ENCODE results near the gene C17orf114.

The C17orf114 gene

GRCh38 chr17:4823373-4824089 is 21.4 kb upstream of the C17orf114 start:
- no peak for DNase-seq (ENCODE audit: low read depth in 4 of 4, low spot score in 3 of 4)

- no peak for DNase-seq (ENCODE audit: low read depth in 4 of 4, low spot score in 3 of 4)
Measured at GRCh38 chr17:4822835-4823234, 20.7 kb upstream of the C17orf114 start.

- DNase-seq (ENCODE audit: low read depth in 4 of 4, low spot score in 3 of 4): no peak
Measured at GRCh38 chr17:4818276-4818675, 16.1 kb upstream of the C17orf114 start.

- no peak for DNase-seq (ENCODE audit: low read depth in 4 of 4, low spot score in 3 of 4)
Measured at GRCh38 chr17:4816826-4817225, 14.7 kb upstream of the C17orf114 start.

GRCh38 chr17:4815043-4815675 is 13.0 kb upstream of the C17orf114 start:
- no peak for DNase-seq (ENCODE audit: low read depth in 4 of 4, low spot score in 3 of 4)

- DNase-seq (ENCODE audit: low read depth in 4 of 4, low spot score in 3 of 4): no peak
Measured at GRCh38 chr17:4812690-4813089, 10.6 kb upstream of the C17orf114 start.

GRCh38 chr17:4811471-4811870 is 9.3 kb upstream of the C17orf114 start:
- no peak for DNase-seq (ENCODE audit: low read depth in 4 of 4, low spot score in 3 of 4)

- no peak for DNase-seq (ENCODE audit: low read depth in 4 of 4, low spot score in 3 of 4)
Measured at GRCh38 chr17:4810696-4811290, 8.7 kb upstream of the C17orf114 start.

GRCh38 chr17:4808378-4808767 is 6.2 kb upstream of the C17orf114 start:
- no peak for DNase-seq (ENCODE audit: low read depth in 4 of 4, low spot score in 3 of 4)

GRCh38 chr17:4807605-4808377 is 5.7 kb upstream of the C17orf114 start:
- no peak for DNase-seq (ENCODE audit: low read depth in 4 of 4, low spot score in 3 of 4)

- DNase-seq (ENCODE audit: low read depth in 4 of 4, low spot score in 3 of 4): peak in 3 of 4 donors; percentile 64 to 74 (median 73)
Measured at GRCh38 chr17:4806777-4807604, 4.9 kb upstream of the C17orf114 start, which contains the start of gene PLD2. Gene PLD2 (plus strand): TSS chr17:4807152. CDS start chr17:4807773, 621 bp downstream.

- DNase-seq (ENCODE audit: low read depth in 4 of 4, low spot score in 3 of 4): no peak
Measured at GRCh38 chr17:4806456-4806776, 4.3 kb upstream of the C17orf114 start.

GRCh38 chr17:4800462-4801196 is 1.5 kb downstream of the C17orf114 start:
- no peak for DNase-seq (ENCODE audit: low read depth in 4 of 4, low spot score in 3 of 4)

- DNase-seq (ENCODE audit: low read depth in 4 of 4, low spot score in 3 of 4): no peak
Measured at GRCh38 chr17:4796552-4796920, 5.6 kb downstream of the C17orf114 start.

- DNase-seq (ENCODE audit: low read depth in 4 of 4, low spot score in 3 of 4): no peak
Measured at GRCh38 chr17:4795168-4795567, 7.0 kb downstream of the C17orf114 start.

GRCh38 chr17:4790705-4791088 is 11.4 kb downstream of the C17orf114 start:
- DNase-seq (ENCODE audit: low read depth in 4 of 4, low spot score in 3 of 4): no peak

GRCh38 chr17:4789951-4790704 is 12.0 kb downstream of the C17orf114 start:
- DNase-seq (ENCODE audit: low read depth in 4 of 4, low spot score in 3 of 4): peak in 3 of 4 donors; percentile 65 to 70 (median 69)

GRCh38 chr17:4789701-4789950 is 12.5 kb downstream of the C17orf114 start:
- no peak for DNase-seq (ENCODE audit: low read depth in 4 of 4, low spot score in 3 of 4)

Data from left renal pelvis (tissue), 4 donors.